WERI-Rb-1 (cell line): ENCODE results near the gene BFAR.
"Not testable (repeated sequence)": the region's sequence is repeated elsewhere in the genome, so short reads cannot be mapped to it uniquely, and the experiment has no call there.

ENCODE experiments used
- DNase-seq: peaks from one replicate; pipeline ENCODE4 v3.0.0-alpha.2; 2020
- H3K27ac ChIP-seq: fragments of 250-450 bp; sonication (Bioruptor Pico); 2 replicates; pipeline ENCODE4 v1.5.1; 2020; ENCODE audit warnings: mild to moderate bottlenecking, moderate library complexity
- H3K27me3 ChIP-seq: fragments of 250-450 bp; sonication (Bioruptor Pico); 2 replicates; pipeline ENCODE4 v1.5.1; 2021; ENCODE audit warnings: mild to moderate bottlenecking, low read depth, moderate library complexity; ENCODE audit not compliant: insufficient read depth, severe bottlenecking
- H3K36me3 ChIP-seq: fragments of 250-450 bp; sonication (Bioruptor Pico); 2 replicates; pipeline ENCODE4 v1.5.1; 2020; ENCODE audit warnings: mild to moderate bottlenecking, moderate library complexity
- H3K4me3 ChIP-seq: 2 replicates; pipeline ENCODE4 v1.5.1; 2011; ENCODE audit warnings: low read depth, mild to moderate bottlenecking, control low read depth, low read length
- H3K9me3 ChIP-seq: fragments of 250-450 bp; sonication (Bioruptor Pico); 2 replicates; pipeline ENCODE4 v1.5.1; 2021; ENCODE audit warnings: mild to moderate bottlenecking, moderate library complexity; ENCODE audit not compliant: severe bottlenecking
- TF ChIP-seq, protein P1 (sequence below): IDR thresholded peaks from 2 replicates; pipeline ENCODE4 v1.5.1; 2011; ENCODE audit warnings: low read depth, mild to moderate bottlenecking, control low read depth, inconsistent platforms, low read length

BFAR gene

DNA sequence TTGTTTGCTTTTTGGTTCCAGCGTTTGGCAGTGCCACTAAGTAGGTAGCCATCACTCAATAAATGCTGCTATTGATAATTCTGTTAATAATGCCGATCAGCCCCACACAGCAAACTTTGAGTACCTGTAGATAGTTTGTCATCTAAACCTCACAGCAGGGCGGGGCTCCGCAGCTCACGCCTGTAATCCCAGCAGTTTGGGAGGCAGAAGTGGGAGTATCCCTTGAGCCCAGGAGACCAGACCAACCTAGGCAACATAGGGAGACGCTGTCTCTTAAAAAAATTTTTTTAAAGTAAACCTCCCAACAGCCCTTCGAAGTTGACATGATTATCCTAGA, 1.6 kb downstream of the BFAR start:
- DNase-seq = no peak
- peaks cover 21% of the 10 kb centered on the region for H3K36me3 ChIP-seq
- H3K27me3 ChIP-seq = no peaks in the 10 kb centered on the region
- no peaks in the 10 kb centered on the region for H3K9me3 ChIP-seq
- TF ChIP-seq, protein P1, sequence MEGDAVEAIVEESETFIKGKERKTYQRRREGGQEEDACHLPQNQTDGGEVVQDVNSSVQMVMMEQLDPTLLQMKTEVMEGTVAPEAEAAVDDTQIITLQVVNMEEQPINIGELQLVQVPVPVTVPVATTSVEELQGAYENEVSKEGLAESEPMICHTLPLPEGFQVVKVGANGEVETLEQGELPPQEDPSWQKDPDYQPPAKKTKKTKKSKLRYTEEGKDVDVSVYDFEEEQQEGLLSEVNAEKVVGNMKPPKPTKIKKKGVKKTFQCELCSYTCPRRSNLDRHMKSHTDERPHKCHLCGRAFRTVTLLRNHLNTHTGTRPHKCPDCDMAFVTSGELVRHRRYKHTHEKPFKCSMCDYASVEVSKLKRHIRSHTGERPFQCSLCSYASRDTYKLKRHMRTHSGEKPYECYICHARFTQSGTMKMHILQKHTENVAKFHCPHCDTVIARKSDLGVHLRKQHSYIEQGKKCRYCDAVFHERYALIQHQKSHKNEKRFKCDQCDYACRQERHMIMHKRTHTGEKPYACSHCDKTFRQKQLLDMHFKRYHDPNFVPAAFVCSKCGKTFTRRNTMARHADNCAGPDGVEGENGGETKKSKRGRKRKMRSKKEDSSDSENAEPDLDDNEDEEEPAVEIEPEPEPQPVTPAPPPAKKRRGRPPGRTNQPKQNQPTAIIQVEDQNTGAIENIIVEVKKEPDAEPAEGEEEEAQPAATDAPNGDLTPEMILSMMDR = no peak
- H3K4me3 ChIP-seq = peak overlapping the region; percentile 98
- H3K27ac ChIP-seq = no peak overlapping the region

DNA sequence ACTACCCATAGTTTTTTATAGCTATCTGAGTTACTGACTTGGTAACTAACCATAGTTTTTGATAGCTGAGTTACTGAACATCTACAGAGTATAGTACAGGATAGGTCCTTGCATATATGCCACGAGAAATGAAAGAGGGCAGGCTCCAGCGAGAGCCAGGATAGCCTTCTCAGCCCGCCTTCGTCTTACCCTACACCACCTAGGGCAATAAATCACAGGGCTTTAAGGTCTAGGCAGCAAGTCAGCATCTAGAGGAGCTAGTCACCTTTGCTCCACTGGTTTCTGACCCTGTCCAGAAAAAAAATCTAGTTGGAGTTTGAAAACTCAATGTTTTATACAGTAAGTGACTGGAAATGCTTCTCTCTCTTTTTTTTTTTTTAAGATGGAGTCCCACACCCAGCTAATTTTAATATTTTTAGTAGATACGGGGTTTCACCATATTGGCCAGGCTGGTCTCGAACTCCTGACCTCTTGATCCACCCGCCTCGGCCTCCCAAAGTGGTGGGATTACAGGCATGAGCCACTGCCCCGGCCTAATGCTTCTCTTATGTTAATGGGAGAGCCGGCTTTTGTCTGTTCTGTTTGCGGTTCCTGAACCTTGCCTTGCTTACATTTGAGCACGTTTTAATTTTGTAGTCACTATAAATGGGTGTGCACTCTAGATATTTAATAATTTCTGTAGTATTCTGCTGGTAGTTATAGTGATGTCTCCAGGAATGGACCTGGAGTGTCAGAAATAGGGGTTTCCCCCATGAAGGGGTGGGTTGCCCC, 2.8 kb downstream of the BFAR start:
- TF ChIP-seq, protein P1 = no peak
- no peak overlapping the region for H3K4me3 ChIP-seq
- peak overlapping the region; percentile 40 for H3K27ac ChIP-seq
- no peaks in the 10 kb centered on the region for H3K27me3 ChIP-seq
- no peaks in the 10 kb centered on the region for H3K9me3 ChIP-seq
- no peak for DNase-seq
- H3K36me3 ChIP-seq = peaks cover 29% of the 10 kb centered on the region

DNA sequence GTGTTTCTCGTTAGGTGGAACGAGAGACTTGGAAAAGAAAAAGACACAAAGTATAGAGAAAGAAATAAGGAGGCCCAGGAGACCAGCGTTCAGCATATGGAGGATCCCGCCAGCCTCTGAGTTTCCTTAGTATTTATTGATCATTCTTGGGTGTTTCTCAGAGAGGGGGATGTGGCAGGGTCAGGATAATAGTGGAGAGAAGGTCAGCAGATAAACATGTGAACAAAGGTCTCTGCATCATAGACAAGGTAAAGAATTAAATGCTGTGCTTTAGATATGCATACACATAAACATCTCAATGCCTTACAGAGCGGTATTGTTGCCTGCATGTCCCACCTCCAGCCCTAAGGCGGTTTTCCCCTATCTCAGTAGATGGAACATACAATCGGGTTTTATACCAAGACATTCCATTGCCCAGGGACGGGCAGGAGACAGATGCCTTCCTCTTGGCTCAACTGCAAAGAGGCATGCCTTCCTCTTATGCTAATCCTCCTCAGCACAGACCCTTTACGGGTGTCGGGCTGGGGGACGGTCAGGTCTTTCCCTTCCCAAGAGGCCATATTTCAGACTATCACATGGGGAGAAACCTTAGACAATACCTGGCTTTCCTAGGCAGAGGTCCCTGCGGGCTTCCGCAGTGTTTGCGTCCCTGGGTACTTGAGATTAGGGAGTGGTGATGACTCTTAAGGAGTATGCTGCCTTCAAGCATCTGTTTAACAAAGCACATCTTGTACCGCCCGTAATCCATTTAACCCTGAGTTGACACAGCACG, 3.6 kb downstream of the BFAR start:
- DNase-seq = peak; percentile 34
- H3K4me3 ChIP-seq, H3K9me3 ChIP-seq, H3K27me3 ChIP-seq: not testable (repeated sequence)
- peaks cover 35% of the 10 kb centered on the region for H3K36me3 ChIP-seq
- H3K27ac ChIP-seq = peak overlapping the region; percentile 40

DNA sequence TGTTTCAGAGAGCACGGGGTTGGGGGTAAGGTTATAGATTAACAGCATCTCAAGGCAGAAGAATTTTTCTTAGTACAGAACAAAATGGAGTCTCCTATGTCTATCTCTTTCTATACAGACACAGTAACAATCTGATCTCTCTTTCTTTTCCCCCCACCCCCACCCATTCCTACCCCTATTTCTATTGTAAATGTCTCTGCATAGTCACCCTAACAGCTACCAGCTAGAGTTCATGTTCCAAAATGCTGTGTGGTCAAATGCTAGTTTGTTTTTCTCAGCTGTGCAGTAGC, 4.1 kb downstream of the BFAR start:
- DNase-seq, H3K27me3 ChIP-seq, H3K9me3 ChIP-seq, H3K4me3 ChIP-seq: not testable (repeated sequence)
- H3K36me3 ChIP-seq = peaks cover 35% of the 10 kb centered on the region
- H3K27ac ChIP-seq = peak overlapping the region; percentile 40

DNA sequence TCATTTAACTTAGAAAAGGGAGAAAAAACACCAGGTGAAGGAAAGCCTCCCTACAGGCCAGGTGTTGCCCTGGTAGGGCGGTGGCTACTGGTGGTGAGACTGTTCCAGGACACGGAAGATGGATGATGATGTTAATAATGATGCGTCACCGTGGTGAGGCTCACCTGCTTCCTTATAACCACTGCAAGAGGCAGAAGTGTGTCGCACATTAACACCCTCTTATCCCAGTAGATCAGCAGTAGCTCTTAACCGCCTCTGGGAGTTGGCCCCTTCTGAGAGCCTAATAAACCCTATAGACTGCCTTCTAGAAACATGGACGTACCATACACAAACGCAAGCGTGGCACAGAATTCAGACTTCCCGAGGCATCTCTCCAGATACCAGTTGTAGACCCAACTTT, 7.8 kb downstream of the BFAR start:
- no peak for DNase-seq
- Histone ChIP-seq H3K4me3 (no peak overlapping the region), H3K36me3 (peaks cover 42% of the 10 kb centered on the region), H3K9me3 (no peaks in the 10 kb centered on the region), H3K27ac (no peak overlapping the region), H3K27me3 (no peaks in the 10 kb centered on the region)
- TF ChIP-seq, protein P1 = no peak

DNA sequence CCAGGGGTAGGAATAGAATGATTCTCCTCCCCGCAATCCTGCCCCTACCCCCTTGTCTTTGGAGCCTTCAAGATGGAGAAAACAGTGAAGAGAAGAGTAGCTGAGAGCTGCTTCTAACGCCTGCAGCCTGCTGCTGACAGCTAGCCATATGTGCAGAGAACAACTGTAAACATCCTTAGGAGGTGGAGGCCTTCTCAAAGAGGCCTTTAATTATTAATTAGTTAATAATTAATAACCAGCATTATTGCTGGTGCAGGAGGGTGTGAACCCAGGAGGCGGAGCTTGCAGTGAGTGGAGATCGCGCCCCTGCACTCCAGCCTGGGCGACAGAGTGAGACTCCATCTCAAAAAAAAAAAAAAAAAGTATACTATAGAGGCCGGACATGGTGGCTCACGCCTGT, 8.5 kb downstream of the BFAR start:
- TF ChIP-seq, protein P1 = no peak
- Histone ChIP-seq H3K27me3 (no peaks in the 10 kb centered on the region), H3K27ac (no peak overlapping the region), H3K4me3 (no peak overlapping the region), H3K9me3 (no peaks in the 10 kb centered on the region), H3K36me3 (peaks cover 49% of the 10 kb centered on the region)
- DNase-seq = no peak

DNA sequence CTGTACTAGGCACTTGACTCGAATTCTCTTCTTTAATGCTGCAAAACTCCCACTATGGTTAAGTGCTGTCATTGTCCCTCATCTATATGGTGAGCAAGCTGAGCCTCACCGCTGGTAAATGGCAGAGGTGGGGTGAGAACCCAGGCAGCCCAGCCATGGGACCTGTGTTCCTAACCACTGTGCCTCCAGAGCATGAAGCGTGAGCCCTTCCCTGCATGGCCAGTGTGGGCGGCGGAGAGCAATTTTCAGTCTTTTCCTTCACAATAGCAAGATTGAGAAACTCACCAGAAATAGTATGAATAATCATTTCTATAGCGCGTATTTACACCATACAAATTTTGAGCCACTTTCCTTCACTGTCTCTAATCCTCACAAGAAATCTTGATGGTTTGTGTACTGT, 9.2 kb downstream of the BFAR start:
- TF ChIP-seq, protein P1 = no peak
- H3K9me3 ChIP-seq = no peaks in the 10 kb centered on the region
- H3K36me3 ChIP-seq = peaks cover 56% of the 10 kb centered on the region
- H3K27ac ChIP-seq = no peak overlapping the region
- H3K27me3 ChIP-seq = no peaks in the 10 kb centered on the region
- no peak overlapping the region for H3K4me3 ChIP-seq
- no peak for DNase-seq
